Lower leg skin (tissue), 4 donors: ENCODE results near the gene PPFIA3. TPM values are rescaled to one million over a fixed set of nuclear protein-coding genes. Genes with fewer than 3 reads are reported as not detected.

Source experiments
- DNase-seq, 2 donors: peaks; one replicate each; pipeline ENCODE4 v3.0.0-alpha.2; 2019; ENCODE audit warnings: low spot score in 2 of 2
- H3K4me3 ChIP-seq: fragments of 200-600 bp; sonication (generic); 2 replicates; pipeline ENCODE4 v1.5.1; 2017; ENCODE audit warnings: mild to moderate bottlenecking, low read depth; ENCODE audit not compliant: poor library complexity, severe bottlenecking
- POLR2A ChIP-seq, 2 donors: fragments of 450-650 bp; IDR thresholded peaks; one replicate each; pipeline ENCODE4 v1.6.1; 2016 to 2017; ENCODE audit warnings: antibody characterized with exemption in 2 of 2, mild to moderate bottlenecking in 1 of 2, moderate library complexity in 1 of 2
- WGBS, 2 donors: methylation state at CpG; one replicate each; pipeline ENCODE4 v1.1.5; 2018; 5-methylcytosine and 5-hydroxymethylcytosine counted together
- intact Hi-C: fragments of 100-400 bp; cut with DNase I; formaldehyde crosslinking; loops from one replicate; pipeline ENCODE4 v1.15.0; 2023; ENCODE audit warnings: low total_unique reads
- total RNA-seq, 4 donors: library from RNA; depleted of rRNA; stranded (reverse); fragments of >200 nt; gene quantifications; one replicate each; pipeline ENCODE4 v1.1.0, GENCODE V29; 2016
- TF ChIP-seq, protein P1 (sequence below), 3 donors: fragments of 450-650 bp; IDR thresholded peaks; one replicate each; pipeline ENCODE4 v1.5.1; 2016; ENCODE audit warnings: antibody characterized with exemption in 3 of 3, mild to moderate bottlenecking in 3 of 3, moderate library complexity in 2 of 3

PPFIA3 gene
- total RNA-seq, 4 donors from 2014 or later: 52.3 to 78.1 (median 64.4) TPM

DNA sequence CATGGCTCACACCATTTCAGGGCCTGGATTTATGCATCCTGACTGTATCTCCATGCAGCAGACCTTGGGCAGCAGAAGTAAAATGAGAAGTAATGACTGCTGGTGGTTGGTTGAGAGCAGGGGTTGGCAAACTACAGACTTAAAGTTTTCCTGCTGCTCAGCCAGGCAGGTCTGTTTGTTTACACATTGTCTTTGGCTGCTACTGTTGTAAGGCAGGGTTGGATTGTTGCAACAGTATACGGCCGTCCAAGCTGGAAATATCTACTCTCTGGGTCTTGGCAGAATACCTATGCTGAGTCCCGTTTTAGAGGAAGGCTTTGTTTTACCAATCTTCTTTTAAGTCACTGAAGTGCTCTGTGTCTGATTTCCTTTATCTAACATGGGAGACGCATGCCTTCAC, 20.5 kb upstream of the PPFIA3 start:
- no peak for TF ChIP-seq POLR2A (IDR thresholded peaks at IDR 0.05)
- TF ChIP-seq, protein P1, sequence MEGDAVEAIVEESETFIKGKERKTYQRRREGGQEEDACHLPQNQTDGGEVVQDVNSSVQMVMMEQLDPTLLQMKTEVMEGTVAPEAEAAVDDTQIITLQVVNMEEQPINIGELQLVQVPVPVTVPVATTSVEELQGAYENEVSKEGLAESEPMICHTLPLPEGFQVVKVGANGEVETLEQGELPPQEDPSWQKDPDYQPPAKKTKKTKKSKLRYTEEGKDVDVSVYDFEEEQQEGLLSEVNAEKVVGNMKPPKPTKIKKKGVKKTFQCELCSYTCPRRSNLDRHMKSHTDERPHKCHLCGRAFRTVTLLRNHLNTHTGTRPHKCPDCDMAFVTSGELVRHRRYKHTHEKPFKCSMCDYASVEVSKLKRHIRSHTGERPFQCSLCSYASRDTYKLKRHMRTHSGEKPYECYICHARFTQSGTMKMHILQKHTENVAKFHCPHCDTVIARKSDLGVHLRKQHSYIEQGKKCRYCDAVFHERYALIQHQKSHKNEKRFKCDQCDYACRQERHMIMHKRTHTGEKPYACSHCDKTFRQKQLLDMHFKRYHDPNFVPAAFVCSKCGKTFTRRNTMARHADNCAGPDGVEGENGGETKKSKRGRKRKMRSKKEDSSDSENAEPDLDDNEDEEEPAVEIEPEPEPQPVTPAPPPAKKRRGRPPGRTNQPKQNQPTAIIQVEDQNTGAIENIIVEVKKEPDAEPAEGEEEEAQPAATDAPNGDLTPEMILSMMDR (IDR thresholded peaks at IDR 0.05): no peak
- intact Hi-C loops: loop anchor here (5.0 kb wide), 1 partner anchor 49 kb away; no protein-coding TSS in a partner anchor
- no peak for DNase-seq
- H3K4me3 ChIP-seq: no peak overlapping the region
- 79 to 84% methylated on average over 4 of the region's 4 CpGs for WGBS, 2 donors

DNA sequence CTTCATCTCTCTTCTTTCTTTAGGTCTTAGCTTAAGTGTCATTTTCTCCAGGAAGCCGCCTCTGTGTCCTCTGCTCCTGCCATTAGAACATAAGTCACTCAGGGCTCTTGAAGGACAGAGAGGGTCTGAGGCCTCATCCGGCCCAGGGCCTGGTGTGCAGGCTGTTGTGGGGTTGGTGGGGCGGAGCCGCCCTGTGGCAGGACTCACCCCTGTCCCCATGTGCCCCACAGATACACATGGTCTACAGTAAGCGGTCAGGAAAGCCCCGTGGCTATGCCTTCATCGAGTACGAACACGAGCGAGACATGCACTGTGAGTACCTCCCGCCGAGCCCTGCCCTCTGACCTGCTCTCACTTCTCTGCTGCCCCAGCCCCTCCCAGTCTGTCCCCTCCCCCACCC, 18.2 kb upstream of the PPFIA3 start:
- DNase-seq: no peak
- TF ChIP-seq, protein P1 (IDR thresholded peaks at IDR 0.05): no peak
- TF ChIP-seq POLR2A (IDR thresholded peaks at IDR 0.05): no peak
- WGBS, 2 donors: 77 to 86% methylated on average over 12 of the region's 12 CpGs
- no peak overlapping the region for H3K4me3 ChIP-seq
- intact Hi-C loops: no loop called here

DNA sequence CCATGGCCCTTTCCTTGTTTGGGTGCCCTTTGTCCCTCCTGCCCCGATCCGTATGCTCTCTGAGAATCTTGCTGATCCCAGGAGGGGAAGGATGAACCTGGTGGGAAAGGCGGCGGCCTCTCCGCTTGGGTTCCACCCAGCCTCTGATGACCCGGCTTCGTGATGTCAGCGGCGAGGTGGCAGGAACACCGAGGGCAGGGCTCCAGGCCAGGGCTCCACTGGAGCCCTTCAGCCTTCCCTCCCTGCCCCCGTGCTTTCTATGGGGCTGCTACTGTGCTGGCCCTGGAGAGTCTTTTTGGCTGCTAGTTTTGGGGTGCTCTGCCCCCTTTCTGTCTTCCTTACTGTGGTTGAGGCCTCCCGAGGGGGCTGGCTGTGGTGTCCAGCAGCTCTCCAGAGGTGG, 17.0 kb upstream of the PPFIA3 start:
- TF ChIP-seq, protein P1 (IDR thresholded peaks at IDR 0.05): no peak
- no peak for TF ChIP-seq POLR2A (IDR thresholded peaks at IDR 0.05)
- intact Hi-C loops: no loop called here
- no peak overlapping the region for H3K4me3 ChIP-seq
- 85% methylated on average over 12 of the region's 12 CpGs for WGBS, 2 donors
- DNase-seq: no peak

DNA sequence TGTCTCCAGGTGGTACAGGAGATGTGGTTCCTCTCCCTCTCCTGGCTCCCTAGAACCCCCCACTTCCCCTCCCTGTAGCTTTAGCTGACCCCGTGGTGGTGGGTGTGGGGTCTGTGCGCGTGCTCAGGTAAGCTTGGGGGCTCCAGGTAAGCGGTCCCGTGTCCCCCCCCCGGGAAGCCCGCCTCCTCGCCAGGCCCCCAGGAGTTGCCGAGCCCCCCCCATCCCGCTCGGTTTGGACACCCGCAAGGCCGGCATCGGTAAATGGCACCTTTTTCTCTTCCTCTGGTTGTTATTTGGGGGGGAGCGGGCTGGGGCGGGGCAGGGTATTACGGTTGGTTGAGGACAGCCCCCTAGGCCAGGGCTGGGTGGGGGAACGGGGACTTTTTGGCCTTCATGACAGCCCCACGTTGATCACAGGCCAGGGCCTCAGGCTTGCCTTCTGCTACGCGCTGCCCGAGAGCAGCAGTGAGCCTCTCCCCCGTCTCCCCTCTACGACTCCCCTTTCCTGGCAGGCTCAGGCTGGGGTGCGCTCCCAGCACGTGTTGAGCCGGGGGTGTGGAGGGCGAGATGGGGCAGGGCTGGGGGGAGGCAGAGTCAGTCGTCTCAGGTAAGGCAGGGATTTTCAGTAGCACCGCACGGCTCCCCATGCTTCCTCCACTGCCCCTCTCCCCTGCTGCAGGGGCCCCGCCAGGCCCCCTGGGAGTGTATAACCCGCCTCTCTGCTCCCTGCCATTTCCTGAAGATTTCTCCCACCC, 15.8 kb upstream of the PPFIA3 start:
- TF ChIP-seq, protein P1 (IDR thresholded peaks at IDR 0.05): no peak
- TF ChIP-seq POLR2A (IDR thresholded peaks at IDR 0.05): no peak
- no peak for DNase-seq
- intact Hi-C loops: no loop called here
- H3K4me3 ChIP-seq: no peak overlapping the region
- 78 to 84% methylated on average over 26 to 30 of the region's 33 CpGs for WGBS, 2 donors

DNA sequence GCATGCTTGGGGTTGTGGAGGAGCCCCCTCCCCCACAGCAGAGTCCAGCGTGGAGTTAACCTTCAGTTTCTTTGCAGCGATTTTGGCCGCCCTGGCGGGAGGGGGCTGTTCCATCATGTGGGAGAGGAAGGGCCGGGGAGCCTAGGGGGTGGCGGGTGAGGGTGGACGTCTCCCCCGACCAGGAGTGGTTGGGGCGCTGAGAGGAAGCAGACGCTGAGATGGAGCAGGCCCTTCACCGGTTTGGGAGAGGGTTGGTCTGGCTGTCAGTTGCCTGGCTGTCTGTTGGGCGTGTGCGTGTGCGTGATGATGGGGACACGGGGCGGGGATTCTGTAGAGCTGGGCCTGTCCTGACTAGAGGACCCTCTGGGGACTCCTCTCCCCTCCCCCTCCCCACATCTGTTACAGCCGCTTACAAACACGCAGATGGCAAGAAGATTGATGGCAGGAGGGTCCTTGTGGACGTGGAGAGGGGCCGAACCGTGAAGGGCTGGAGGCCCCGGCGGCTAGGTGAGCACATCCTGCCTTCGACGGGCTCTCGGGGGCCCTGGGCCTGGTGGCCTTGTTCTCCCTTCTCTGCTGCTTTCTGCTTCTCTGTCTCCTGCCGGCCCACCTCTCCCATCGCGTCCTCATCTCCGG, 15.0 kb upstream of the PPFIA3 start:
- WGBS, 2 donors: 81 to 83% methylated on average over 30 of the region's 30 CpGs
- H3K4me3 ChIP-seq: no peak overlapping the region
- TF ChIP-seq, protein P1 (IDR thresholded peaks at IDR 0.05): no peak
- no peak for TF ChIP-seq POLR2A (IDR thresholded peaks at IDR 0.05)
- intact Hi-C loops: no loop called here
- no peak for DNase-seq
